H9 (cell line): ENCODE measurements around the gene PPP1R7. TPM values are rescaled to one million over a fixed set of nuclear protein-coding genes. Genes with fewer than 3 reads are reported as not detected.

Experiments
- DNase-seq: peaks from one replicate; pipeline ENCODE4 v3.0.0-alpha.2; 2017
- H2AFZ ChIP-seq: one replicate; pipeline ENCODE4 v1.6.1; 2013; ENCODE audit warnings: mild to moderate bottlenecking, low read length, control low read depth, moderate library complexity
- H2AK5ac ChIP-seq: 2 replicates; pipeline ENCODE4 v1.6.1; 2013; ENCODE audit warnings: low read length, control low read depth, mixed read lengths; ENCODE audit not compliant: insufficient read length
- H2BK120ac ChIP-seq: one replicate; pipeline ENCODE4 v1.6.1; 2013; ENCODE audit warnings: low read depth, mild to moderate bottlenecking, low read length, control low read depth, inconsistent platforms; ENCODE audit not compliant: poor library complexity, severe bottlenecking
- H2BK12ac ChIP-seq: 2 replicates; pipeline ENCODE4 v1.6.1; 2013; ENCODE audit warnings: low read length, control low read depth, mixed read lengths, low read depth; ENCODE audit not compliant: insufficient read length
- H2BK15ac ChIP-seq: 2 replicates; pipeline ENCODE4 v1.6.1; 2013; ENCODE audit warnings: low read depth, low read length, control low read depth
- H2BK20ac ChIP-seq: one replicate; pipeline ENCODE4 v1.6.1; 2013; ENCODE audit warnings: low read depth, mild to moderate bottlenecking, low read length, control low read depth, inconsistent platforms; ENCODE audit not compliant: poor library complexity, severe bottlenecking
- H2BK5ac ChIP-seq: 2 replicates; pipeline ENCODE4 v1.6.1; 2013; ENCODE audit warnings: low read length, control low read depth, mixed read lengths; ENCODE audit not compliant: insufficient read length
- H3K14ac ChIP-seq: 2 replicates; pipeline ENCODE4 v1.6.1; 2013; ENCODE audit warnings: low read length, control low read depth; ENCODE audit not compliant: insufficient read depth
- H3K18ac ChIP-seq: 2 replicates; pipeline ENCODE4 v1.6.1; 2013; ENCODE audit warnings: low read depth, mild to moderate bottlenecking, mixed read lengths, low read length, control low read depth; ENCODE audit not compliant: insufficient read length
- H3K23ac ChIP-seq: 2 replicates; pipeline ENCODE4 v1.6.1; 2013; ENCODE audit warnings: low read length, control low read depth, mixed read lengths, low read depth; ENCODE audit not compliant: insufficient read length
- H3K23me2 ChIP-seq: 2 replicates; pipeline ENCODE4 v1.6.1; 2013; ENCODE audit warnings: low read depth, mild to moderate bottlenecking, mixed read lengths, low read length, control low read depth; ENCODE audit not compliant: insufficient read length, poor library complexity, severe bottlenecking
- H3K27ac ChIP-seq: 2 replicates; pipeline ENCODE4 v1.5.1; 2013; ENCODE audit warnings: low read length, control low read depth, mixed read lengths, low read depth; ENCODE audit not compliant: insufficient read length
- H3K27me3 ChIP-seq: 2 replicates; pipeline ENCODE4 v1.6.1; 2013; ENCODE audit warnings: low read length, control low read depth, inconsistent platforms; ENCODE audit not compliant: insufficient read depth
- H3K4ac ChIP-seq: 2 replicates; pipeline ENCODE4 v1.6.1; 2013; ENCODE audit warnings: low read depth, mild to moderate bottlenecking, control low read depth, inconsistent platforms, low read length, moderate library complexity
- H3K4me1 ChIP-seq: 2 replicates; pipeline ENCODE4 v1.6.1; 2013; ENCODE audit warnings: low read length, control low read depth, inconsistent platforms; ENCODE audit not compliant: insufficient read depth
- H3K4me2 ChIP-seq: 2 replicates; pipeline ENCODE4 v1.6.1; 2013; ENCODE audit warnings: low read length, control low read depth, mixed read lengths; ENCODE audit not compliant: insufficient read length, insufficient read depth
- H3K56ac ChIP-seq: 2 replicates; pipeline ENCODE4 v1.6.1; 2013; ENCODE audit warnings: low read depth, mild to moderate bottlenecking, mixed read lengths, low read length, control low read depth; ENCODE audit not compliant: insufficient read length
- H3K79me1 ChIP-seq: 2 replicates; pipeline ENCODE4 v1.6.1; 2013; ENCODE audit warnings: low read depth, mild to moderate bottlenecking, moderate library complexity, low read length, control low read depth, inconsistent platforms; ENCODE audit not compliant: insufficient read depth, poor library complexity, severe bottlenecking
- H3K79me2 ChIP-seq: 2 replicates; pipeline ENCODE4 v1.6.1; 2013; ENCODE audit warnings: low read length, control low read depth, inconsistent platforms; ENCODE audit not compliant: insufficient read depth
- H3K9ac ChIP-seq: 2 replicates; pipeline ENCODE4 v1.6.1; 2013; ENCODE audit warnings: low read length, control low read depth, mixed read lengths; ENCODE audit not compliant: insufficient read length; ENCODE audit errors: extremely low read depth
- H3K9me3 ChIP-seq: one replicate; pipeline ENCODE4 v1.6.1; 2013; ENCODE audit warnings: low read depth, low read length, inconsistent platforms; ENCODE audit not compliant: control insufficient read depth
- H3T11ph ChIP-seq: one replicate; pipeline ENCODE4 v1.6.1; 2013; ENCODE audit warnings: mild to moderate bottlenecking, low read length, control low read depth, inconsistent platforms
- H4K20me1 ChIP-seq: one replicate; pipeline ENCODE4 v1.6.1; 2013; ENCODE audit not compliant: control insufficient read depth, insufficient read length, insufficient read depth
- H4K5ac ChIP-seq: 2 replicates; pipeline ENCODE4 v1.6.1; 2013; ENCODE audit warnings: low read depth, mild to moderate bottlenecking, mixed read lengths, low read length, control low read depth; ENCODE audit not compliant: insufficient read length
- H4K8ac ChIP-seq: replicated peaks from 2 replicates; pipeline ENCODE4 v1.6.1; 2013; ENCODE audit warnings: low read length, control low read depth, mixed read lengths, low read depth; ENCODE audit not compliant: insufficient read length
- H4K91ac ChIP-seq: 2 replicates; pipeline ENCODE4 v1.6.1; 2013; ENCODE audit warnings: low read depth, mild to moderate bottlenecking, moderate library complexity, mixed read lengths, low read length, control low read depth; ENCODE audit not compliant: insufficient read length
- H3K27ac Mint-ChIP-seq, 3 experiments: 2 replicates in 2 of 3; 3 replicates in 1 of 3; pipeline ENCODE4 v1.8.0; 2020 to 2021; ENCODE audit warnings: mixed read lengths in 3 of 3, mild to moderate bottlenecking in 1 of 3, moderate library complexity in 1 of 3
- H3K27me3 Mint-ChIP-seq: 2 replicates; pipeline ENCODE4 v1.8.0; 2021; ENCODE audit warnings: low read depth, mild to moderate bottlenecking, moderate library complexity, mixed read lengths
- H3K36me3 Mint-ChIP-seq, 3 experiments: 2 replicates in 2 of 3; 3 replicates in 1 of 3; pipeline ENCODE4 v1.8.0; 2020 to 2021; ENCODE audit warnings: low read depth in 3 of 3, mixed read lengths in 3 of 3; ENCODE audit not compliant: insufficient read depth in 1 of 3
- H3K4me1 Mint-ChIP-seq, 2 experiments: 2 replicates each; pipeline ENCODE4 v1.8.0; 2020; ENCODE audit warnings: mixed read lengths in 2 of 2
- H3K4me3 Mint-ChIP-seq, 2 experiments: 2 replicates in 1 of 2; 3 replicates in 1 of 2; pipeline ENCODE4 v1.8.0; 2020 to 2021; ENCODE audit warnings: mild to moderate bottlenecking in 2 of 2, mixed read lengths in 2 of 2, moderate library complexity in 1 of 2
- H3K9me3 Mint-ChIP-seq, 2 experiments: 2 replicates in 1 of 2; 3 replicates in 1 of 2; pipeline ENCODE4 v1.8.0; 2020; ENCODE audit warnings: mild to moderate bottlenecking in 2 of 2, mixed read lengths in 2 of 2, moderate library complexity in 1 of 2
- CTCF ChIP-seq: fragments of 200-600 bp; sonication (generic); conservative IDR thresholded peaks from 3 replicates; pipeline ENCODE4 v1.8.0; 2021; ENCODE audit warnings: antibody characterized with exemption, mild to moderate bottlenecking
- WGBS: extraction: QIAGEN DNeasy Blood & Tissue Kit; methylation state at CpG from one replicate; pipeline ENCODE4 v1.1.7; 2013; ENCODE audit warnings: missing lambda C conversion rate, low lambda C conversion rate, mixed read lengths; ENCODE audit not compliant: insufficient read length; ENCODE audit errors: extremely low coverage; 5-methylcytosine and 5-hydroxymethylcytosine counted together
- total RNA-seq: library from RNA; stranded (reverse); gene quantifications from 2 replicates; pipeline ENCODE4 v1.2.1, GENCODE V29; 2021

The PPP1R7 gene
- total RNA-seq, 1 experiment from 2014 or later = 60.2 TPM

GRCh38 chr2:241200822-241201395 lies 50.6 kb downstream of the PPP1R7 start:
- Histone ChIP-seq H2AFZ (no peak overlapping the region), H3K9ac (no peak overlapping the region), H3K4me1 (no peaks in the 10 kb centered on the region), H3K79me2 (no peaks in the 10 kb centered on the region), H3K56ac (no peak overlapping the region), H3K4ac (no peak overlapping the region), H3K14ac (no peak overlapping the region), H3K4me2 (no peak overlapping the region), H3K23me2 (no peaks in the 10 kb centered on the region), H3K79me1 (no peaks in the 10 kb centered on the region), H3K27me3 (no peaks in the 10 kb centered on the region), H4K8ac (no peak overlapping the region), H4K91ac (no peak overlapping the region), H4K5ac (no peak overlapping the region), H3K23ac (no peak overlapping the region), H3T11ph (no peak overlapping the region), H4K20me1 (no peaks in the 10 kb centered on the region), H2BK15ac (no peak overlapping the region), H2BK12ac (no peak overlapping the region), H2BK20ac (no peak overlapping the region), H2AK5ac (no peak overlapping the region), H3K27ac (no peak overlapping the region), H3K9me3 (no peaks in the 10 kb centered on the region), H2BK5ac (no peak overlapping the region), H3K18ac (no peak overlapping the region), H2BK120ac (no peak overlapping the region)
- no peak overlapping the region for H3K4me3 Mint-ChIP-seq
- WGBS = no CpG with 5 or more reads among the region's 21 CpGs
- H3K9me3 Mint-ChIP-seq = no peaks in the 10 kb centered on the region
- DNase-seq = no peak
- H3K27me3 Mint-ChIP-seq = no peaks in the 10 kb centered on the region; the same call in none of the 2 replicates
- peak overlapping the region in 2 of 3 experiments; percentile 67; a peak in 1 of 7 replicates for H3K27ac Mint-ChIP-seq
- no peaks in the 10 kb centered on the region; a peak in 1 of 7 replicates for H3K36me3 Mint-ChIP-seq
- peaks cover 0 to 4% of the 10 kb centered on the region in 2 experiments; a peak in 1 of 4 replicates for H3K4me1 Mint-ChIP-seq
- no peak for TF ChIP-seq CTCF
